Midbrain (tissue), 1 donor: ENCODE data around the gene PAX3.

Source experiments
- DNase-seq: peaks from one replicate; lab custom pipeline; 2025; lab: John Stamatoyannopoulos, UW

PAX3 gene

DNA sequence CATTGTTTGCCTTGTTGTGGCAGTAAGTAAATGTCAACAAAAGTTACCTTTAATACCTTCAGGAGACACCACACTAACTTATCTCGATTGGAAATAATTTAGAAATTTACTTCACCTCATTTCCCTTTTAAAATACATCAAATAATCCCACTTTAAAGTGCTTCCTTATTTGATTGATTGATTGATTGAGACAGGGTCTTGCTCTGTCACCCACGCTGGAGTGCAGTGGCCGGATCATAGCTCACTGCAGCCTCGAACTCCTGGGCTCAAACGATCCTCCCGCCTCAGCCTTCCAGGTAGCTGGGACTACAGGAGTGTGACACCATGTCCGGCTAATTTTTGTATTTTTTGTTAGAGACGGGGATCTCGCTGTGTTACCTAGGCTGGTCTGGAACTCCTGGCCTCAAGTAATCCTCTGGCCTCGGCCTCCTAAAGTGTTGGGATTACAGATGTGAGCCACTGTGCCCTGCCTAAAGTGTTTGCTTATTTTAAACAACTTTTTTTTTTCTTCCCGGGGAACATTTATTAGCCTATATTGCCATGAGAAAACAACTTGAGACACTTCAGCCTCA lies 12.0 kb upstream of the PAX3 start:
- no peak for DNase-seq

- DNase-seq = no peak
These were observed 11.0 kb upstream of the PAX3 start for GRCh38 chr2:222309766-222310165.

DNA sequence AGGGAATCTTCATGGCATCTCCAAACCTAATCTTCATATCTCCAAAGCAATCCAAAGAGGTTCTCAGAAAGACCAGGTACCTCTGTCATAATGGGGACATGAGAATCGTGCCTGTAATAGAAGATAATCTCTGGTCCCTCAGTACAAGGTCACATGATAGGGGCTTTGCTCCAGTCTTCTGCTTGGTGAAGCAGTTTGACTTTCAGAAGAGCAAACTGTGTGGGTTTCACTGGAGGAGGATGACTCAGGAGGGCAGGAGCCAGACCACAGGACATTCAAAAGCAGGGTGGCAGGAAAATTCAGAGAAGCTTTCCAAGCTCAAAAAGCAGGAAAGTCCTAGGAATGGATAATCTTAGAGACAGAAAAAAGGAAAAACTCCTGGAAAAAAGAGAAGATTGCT lies 10.6 kb upstream of the PAX3 start:
- no peak for DNase-seq

GRCh38 chr2:222307978-222308730 lies 9.4 kb upstream of the PAX3 start:
- DNase-seq = no peak

GRCh38 chr2:222307143-222307756 lies 8.5 kb upstream of the PAX3 start:
- no peak for DNase-seq

DNA sequence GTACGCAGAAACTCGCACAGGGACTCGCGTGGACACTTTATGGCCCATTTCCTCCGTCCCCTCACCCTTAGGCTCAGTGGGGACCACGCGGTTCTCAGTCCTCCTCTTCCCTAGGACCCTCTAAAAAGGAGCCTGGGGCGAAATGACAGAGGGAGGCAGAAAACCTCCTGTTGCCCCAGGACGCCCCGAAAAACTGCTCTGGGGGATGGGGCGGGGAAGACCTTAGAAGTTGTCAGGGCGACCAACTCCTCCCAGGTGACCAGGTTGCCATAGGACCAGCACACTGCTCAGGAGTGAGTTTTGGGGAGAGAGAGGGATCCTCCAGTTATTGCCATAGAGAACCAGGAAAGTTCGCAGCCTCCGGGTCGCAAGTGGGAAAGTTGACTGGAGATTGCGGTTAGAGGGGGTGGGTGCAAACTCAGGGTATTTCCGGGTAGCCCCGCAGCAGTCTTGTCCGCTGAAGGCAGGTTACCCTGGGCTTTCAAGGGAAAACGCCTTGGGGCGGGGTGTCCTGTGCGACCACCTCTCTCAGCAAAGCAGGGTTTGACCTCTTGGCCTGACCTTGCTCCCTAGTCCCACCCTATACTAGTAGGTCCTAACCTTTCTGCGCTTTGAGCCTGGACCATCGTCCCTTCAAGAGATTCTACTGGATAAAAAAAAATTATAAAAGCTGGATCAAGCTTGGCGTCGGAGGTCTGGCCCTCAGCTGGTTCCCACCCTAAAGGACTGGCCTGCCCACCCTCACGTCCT lies 7.8 kb upstream of the PAX3 start:
- DNase-seq = no peak

- DNase-seq = peak; percentile 12
These were observed 7.0 kb upstream of the PAX3 start for GRCh38 chr2:222305516-222306392.

DNA sequence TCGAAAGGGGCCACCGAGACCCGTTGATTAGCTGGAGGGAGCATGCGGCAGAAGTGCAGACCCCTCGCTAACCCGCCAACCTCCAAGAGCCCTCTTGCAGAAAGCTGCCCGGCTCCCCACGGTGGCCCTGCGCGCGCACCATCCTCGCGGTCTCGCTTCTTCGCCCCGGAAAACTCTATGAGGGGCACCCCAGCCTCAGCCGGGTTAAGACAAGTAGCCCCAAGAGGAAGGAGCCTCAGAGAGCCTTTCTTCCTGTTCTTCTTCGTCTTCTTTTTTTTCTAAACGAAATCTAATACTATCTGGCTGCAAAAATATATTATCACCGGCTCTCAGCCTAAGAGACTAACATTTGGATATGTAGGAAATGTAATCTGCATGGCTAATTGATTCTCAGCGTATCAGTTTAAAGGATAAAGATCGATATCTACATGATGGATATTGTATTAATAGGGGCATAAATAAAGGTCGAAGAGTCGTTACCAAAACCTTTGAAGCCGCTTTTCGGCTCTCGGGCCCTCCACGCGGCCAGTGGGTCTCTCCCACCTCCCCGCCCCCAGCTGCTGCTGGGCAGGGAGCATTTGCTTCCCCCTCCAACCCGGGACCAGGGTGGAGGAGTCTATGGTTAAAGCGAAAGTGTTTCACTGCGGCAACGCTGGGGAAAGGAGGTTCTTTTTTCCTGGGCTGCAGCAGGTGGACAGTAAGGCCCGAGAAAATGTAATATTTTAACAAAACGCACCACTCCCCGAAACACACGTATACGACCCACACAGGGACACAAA lies 6.1 kb upstream of the PAX3 start:
- DNase-seq = no peak

GRCh38 chr2:222303828-222304736 lies 5.3 kb upstream of the PAX3 start:
- DNase-seq = no peak

GRCh38 chr2:222303045-222303827 lies 4.4 kb upstream of the PAX3 start:
- no peak for DNase-seq

- DNase-seq = no peak
These were observed 3.6 kb upstream of the PAX3 start for GRCh38 chr2:222302178-222303018.

GRCh38 chr2:222301796-222302118 lies 3.0 kb upstream of the PAX3 start:
- DNase-seq = no peak

- no peak for DNase-seq
These were observed 2.4 kb upstream of the PAX3 start for GRCh38 chr2:222301053-222301795.

DNA sequence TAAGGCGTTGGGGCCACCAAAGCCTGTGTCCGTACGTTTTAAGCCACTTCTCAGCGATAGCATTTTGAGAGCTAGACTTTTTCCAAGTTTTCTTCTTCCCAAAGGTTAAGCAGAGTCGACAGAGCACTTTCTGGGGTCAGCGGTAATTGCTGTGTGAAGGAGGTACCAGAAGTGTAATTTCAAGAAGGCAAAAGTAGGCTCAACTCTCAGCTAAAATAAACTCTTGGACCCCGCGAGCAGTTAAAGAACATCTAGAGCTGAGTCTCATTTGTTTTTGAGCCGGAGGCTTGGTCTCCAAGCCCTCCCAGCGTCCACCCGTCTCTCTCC lies 1.9 kb upstream of the PAX3 start:
- no peak for DNase-seq

- DNase-seq = no peak
These were observed 1.3 kb upstream of the PAX3 start for GRCh38 chr2:222299906-222300725.

GRCh38 chr2:222298001-222298310 lies 842 bp downstream of the PAX3 start:
- DNase-seq = no peak

- DNase-seq = no peak
These were observed 1.2 kb downstream of the PAX3 start for GRCh38 chr2:222297600-222297935.
